Measurements from ENCODE around the gene COL24A1. TPM values are rescaled to one million over a fixed set of nuclear protein-coding genes. Genes with fewer than 3 reads are reported as not detected.
A peak's percentile ranks its signal among the peaks of the same experiment; 100 is the strongest.

The COL24A1 gene
- total and polyA plus RNA-seq, 2 of the 13 experiments (the other 11 are each of a cell fraction or from before 2014, with no cell fraction given): 0.04 to 0.13 TPM

GRCh38 chr1:85857991-85858390, 298.6 kb downstream of the COL24A1 start (continued):
- TF ChIP-seq ATF5 (CRISPR knock-in tag; IDR thresholded peaks at IDR 0.05; ENCODE audit: low read depth) (no peak), ZSCAN29 (CRISPR knock-in tag; conservative IDR thresholded peaks at IDR 0.05) (no peak)

GRCh38 chr1:85850238-85850637, 306.3 kb downstream of the COL24A1 start:
- no peaks in the 10 kb centered on the region for H3K4me1 ChIP-seq (ENCODE audit: insufficient read depth, low read length)
- peak; percentile 1 for DNase-seq (ENCODE audit: low spot score)
- H3K9ac ChIP-seq (ENCODE audit: insufficient read depth, low read depth, low read length): no peak overlapping the region
- no peak overlapping the region for H3K4me3 ChIP-seq (replicated peaks in 1 of 3; ENCODE audit: insufficient read depth in 1 of 3, low read depth in 2 of 3, low read length in 3 of 3)
- H3K36me3 ChIP-seq (replicated peaks in 1 of 2; ENCODE audit: control insufficient read depth in 1 of 2, insufficient read depth in 2 of 2, low read length in 2 of 2): no peaks in the 10 kb centered on the region
- no TSS peak for BruUV-seq (replicated peaks)
- ChIA-PET CTCF (ENCODE audit: low intra/inter-chr PET ratio, low total read pairs) (no interaction called here), POLR2A (no interaction called here)
- H4K20me1 ChIP-seq (ENCODE audit: insufficient read depth, low read length): no peaks in the 10 kb centered on the region
- no peak for FAIRE-seq
- ATAC-seq: no peak
- WGBS (ENCODE audit: low lambda C conversion rate): 0% methylated on average over 2 of the region's 2 CpGs
- no peaks in the 10 kb centered on the region; a peak in 1 of 5 replicates for H3K27me3 ChIP-seq (ENCODE audit: control insufficient read depth in 1 of 2, insufficient read depth in 2 of 2, low read length in 2 of 2)
- in situ Hi-C loops (cut with HindIII; ENCODE audit: extremely low pct_ligation_motif_present, low pct_unique_long_range_greater_than_20kb): no loop called here
- no peak overlapping the region for H3K27ac ChIP-seq (ENCODE audit: extremely low read length, insufficient read depth, low read length)
- H3K4me2 ChIP-seq (ENCODE audit: low read depth, low read length): no peak overlapping the region
- H3K9me3 ChIP-seq (ENCODE audit: low read length): no peaks in the 10 kb centered on the region
- H2AFZ ChIP-seq (ENCODE audit: low read length): no peak overlapping the region
- no peaks in the 10 kb centered on the region for H3K79me2 ChIP-seq (ENCODE audit: insufficient read depth, low read length)
- intact Hi-C loops (cut with micrococcal nuclease; ENCODE audit: unreplicated experiment): no loop called here
- TF ChIP-seq CHD4 (IDR thresholded peaks at IDR 0.05; ENCODE audit: borderline replicate concordance, low read length) (no peak), ZNF318 (CRISPR knock-in tag; IDR thresholded peaks at IDR 0.05) (no peak), ZKSCAN5 (CRISPR knock-in tag; IDR thresholded peaks at IDR 0.05) (no peak), SPEN (CRISPR knock-in tag; IDR thresholded peaks at IDR 0.05; ENCODE audit: low read depth) (no peak), ZNF326 (CRISPR knock-in tag; IDR thresholded peaks at IDR 0.05; ENCODE audit: borderline replicate concordance) (no peak), ZNF546 (CRISPR knock-in tag; conservative IDR thresholded peaks at IDR 0.05) (no peak), DZIP1 (CRISPR knock-in tag; IDR thresholded peaks at IDR 0.05) (no peak), HBP1 (CRISPR knock-in tag; IDR thresholded peaks at IDR 0.05; ENCODE audit: low read depth) (no peak)
